OCI-LY3 (cell line): ENCODE results near the gene GNAZ.

ENCODE experiments used
- EZH2phosphoT487 ChIP-seq: fragments of 200-600 bp; shearing (Covaris generic); IDR thresholded peaks from 2 replicates; pipeline ENCODE4 v1.6.1; 2018; ENCODE audit warnings: antibody characterized with exemption, mixed run types, low read depth
- TF ChIP-seq, protein P1 (sequence below): fragments of 200-600, 300-600 bp; sonication (generic); IDR thresholded peaks from 2 replicates; pipeline ENCODE4 v1.5.1; 2014; ENCODE audit warnings: antibody characterized with exemption, low read length, low read depth

DNA sequence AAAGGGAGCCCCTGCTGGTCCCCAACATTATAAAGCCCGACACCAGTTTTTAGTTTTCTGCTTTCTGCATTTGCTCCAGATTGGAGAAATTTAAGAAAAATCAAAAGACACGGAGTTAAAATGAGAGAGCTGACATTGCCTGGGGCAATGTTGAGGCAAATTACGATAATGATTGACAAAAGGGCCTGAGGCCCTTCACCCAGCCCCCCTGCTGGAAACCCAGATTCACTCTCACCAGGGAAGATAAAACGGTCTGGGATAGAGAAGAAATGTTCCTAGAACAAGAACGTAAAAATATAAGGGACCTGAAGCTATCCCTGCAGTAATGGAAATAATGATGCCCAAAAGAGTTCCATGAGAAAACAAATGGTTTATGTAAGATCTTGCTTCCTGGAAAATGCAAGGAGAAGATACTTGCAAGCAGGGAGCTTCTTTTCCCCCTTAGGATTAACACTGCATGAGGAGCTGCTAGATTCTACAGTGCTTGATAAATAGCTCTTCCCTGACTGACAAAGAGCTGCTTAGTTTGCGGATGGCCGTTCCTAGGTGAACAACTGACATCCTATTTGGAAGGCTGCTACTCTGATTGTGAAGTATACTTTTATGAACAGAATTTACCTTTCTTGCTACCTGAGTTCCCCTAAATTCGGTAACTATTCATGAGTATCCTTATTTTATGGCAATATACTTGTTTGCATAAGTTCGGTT, 40.6 kb upstream of the GNAZ start:
- TF ChIP-seq, protein P1, sequence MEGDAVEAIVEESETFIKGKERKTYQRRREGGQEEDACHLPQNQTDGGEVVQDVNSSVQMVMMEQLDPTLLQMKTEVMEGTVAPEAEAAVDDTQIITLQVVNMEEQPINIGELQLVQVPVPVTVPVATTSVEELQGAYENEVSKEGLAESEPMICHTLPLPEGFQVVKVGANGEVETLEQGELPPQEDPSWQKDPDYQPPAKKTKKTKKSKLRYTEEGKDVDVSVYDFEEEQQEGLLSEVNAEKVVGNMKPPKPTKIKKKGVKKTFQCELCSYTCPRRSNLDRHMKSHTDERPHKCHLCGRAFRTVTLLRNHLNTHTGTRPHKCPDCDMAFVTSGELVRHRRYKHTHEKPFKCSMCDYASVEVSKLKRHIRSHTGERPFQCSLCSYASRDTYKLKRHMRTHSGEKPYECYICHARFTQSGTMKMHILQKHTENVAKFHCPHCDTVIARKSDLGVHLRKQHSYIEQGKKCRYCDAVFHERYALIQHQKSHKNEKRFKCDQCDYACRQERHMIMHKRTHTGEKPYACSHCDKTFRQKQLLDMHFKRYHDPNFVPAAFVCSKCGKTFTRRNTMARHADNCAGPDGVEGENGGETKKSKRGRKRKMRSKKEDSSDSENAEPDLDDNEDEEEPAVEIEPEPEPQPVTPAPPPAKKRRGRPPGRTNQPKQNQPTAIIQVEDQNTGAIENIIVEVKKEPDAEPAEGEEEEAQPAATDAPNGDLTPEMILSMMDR = 0 out of 2 replicates have a peak, but pooled peaks have one; percentile 18
- TF ChIP-seq EZH2phosphoT487 = no peak
